ENCODE data around the gene MLPH.

Gene MLPH

GRCh38 chr2:237485844-237486243 lies 1.2 kb upstream of the MLPH start:
- DNase-seq (ENCODE audit: low spot score), result no peak
- Histone ChIP-seq H3K4me3 (peak overlapping the region; percentile 64), H3K27ac (no peak overlapping the region)
- no peak for TF ChIP-seq CTCF (IDR thresholded peaks at IDR 0.05)

- no peak for TF ChIP-seq CTCF (IDR thresholded peaks at IDR 0.05)
- DNase-seq (ENCODE audit: low spot score), result peak; percentile 66
- H3K4me3 ChIP-seq, result peak overlapping the region; percentile 64
- no peak overlapping the region for H3K27ac ChIP-seq
These were observed 675 bp upstream of the MLPH start for GRCh38 chr2:237486334-237486818.

DNA sequence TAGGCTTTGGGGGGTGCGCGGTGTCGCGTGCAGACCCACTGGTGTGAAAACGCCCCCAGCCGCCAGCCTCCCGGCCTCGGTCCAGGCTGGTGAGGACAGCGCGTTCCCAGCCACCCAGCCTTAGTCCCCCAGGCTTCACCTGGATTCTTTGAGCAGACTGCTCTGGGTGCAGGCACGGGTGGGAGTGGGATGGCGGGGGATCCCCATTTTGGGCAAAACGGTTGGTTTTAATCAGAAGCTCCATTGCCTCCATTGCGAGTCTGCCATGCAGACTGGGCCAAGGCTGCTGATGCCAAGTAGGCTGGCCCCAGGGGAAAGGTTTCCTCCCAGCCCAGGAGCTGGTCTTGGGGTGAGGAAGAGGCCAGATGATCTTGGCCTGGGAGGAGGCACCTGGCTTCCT lies 445 bp downstream of the MLPH start:
- TF ChIP-seq CTCF (IDR thresholded peaks at IDR 0.05), result no peak
- H3K4me3 ChIP-seq, result peak overlapping the region; percentile 64
- no peak overlapping the region for H3K27ac ChIP-seq
- DNase-seq (ENCODE audit: low spot score), result peak; percentile 56

DNA sequence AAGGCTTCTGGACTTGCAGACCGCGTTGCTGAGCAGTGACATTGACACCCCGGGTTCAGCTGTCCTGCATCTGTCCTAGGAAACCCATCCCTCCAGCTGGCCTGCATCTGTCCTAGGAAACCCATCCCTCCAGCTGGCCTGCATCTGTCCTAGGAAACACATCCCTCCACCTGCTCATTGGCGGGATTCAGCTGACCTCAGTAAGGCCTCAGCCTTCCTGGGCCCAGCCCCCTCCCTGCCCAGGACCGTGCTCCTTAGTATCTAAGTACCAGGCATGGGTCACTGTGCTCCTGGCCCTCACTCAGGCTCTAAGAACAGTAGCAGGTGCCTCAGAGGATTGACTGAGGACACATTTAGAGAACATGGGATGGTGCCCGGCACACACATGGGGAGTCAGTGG lies 1.2 kb downstream of the MLPH start:
- Histone ChIP-seq H3K27ac (no peak overlapping the region), H3K4me3 (no peak overlapping the region)
- DNase-seq (ENCODE audit: low spot score), result no peak
- no peak for TF ChIP-seq CTCF (IDR thresholded peaks at IDR 0.05)

DNA sequence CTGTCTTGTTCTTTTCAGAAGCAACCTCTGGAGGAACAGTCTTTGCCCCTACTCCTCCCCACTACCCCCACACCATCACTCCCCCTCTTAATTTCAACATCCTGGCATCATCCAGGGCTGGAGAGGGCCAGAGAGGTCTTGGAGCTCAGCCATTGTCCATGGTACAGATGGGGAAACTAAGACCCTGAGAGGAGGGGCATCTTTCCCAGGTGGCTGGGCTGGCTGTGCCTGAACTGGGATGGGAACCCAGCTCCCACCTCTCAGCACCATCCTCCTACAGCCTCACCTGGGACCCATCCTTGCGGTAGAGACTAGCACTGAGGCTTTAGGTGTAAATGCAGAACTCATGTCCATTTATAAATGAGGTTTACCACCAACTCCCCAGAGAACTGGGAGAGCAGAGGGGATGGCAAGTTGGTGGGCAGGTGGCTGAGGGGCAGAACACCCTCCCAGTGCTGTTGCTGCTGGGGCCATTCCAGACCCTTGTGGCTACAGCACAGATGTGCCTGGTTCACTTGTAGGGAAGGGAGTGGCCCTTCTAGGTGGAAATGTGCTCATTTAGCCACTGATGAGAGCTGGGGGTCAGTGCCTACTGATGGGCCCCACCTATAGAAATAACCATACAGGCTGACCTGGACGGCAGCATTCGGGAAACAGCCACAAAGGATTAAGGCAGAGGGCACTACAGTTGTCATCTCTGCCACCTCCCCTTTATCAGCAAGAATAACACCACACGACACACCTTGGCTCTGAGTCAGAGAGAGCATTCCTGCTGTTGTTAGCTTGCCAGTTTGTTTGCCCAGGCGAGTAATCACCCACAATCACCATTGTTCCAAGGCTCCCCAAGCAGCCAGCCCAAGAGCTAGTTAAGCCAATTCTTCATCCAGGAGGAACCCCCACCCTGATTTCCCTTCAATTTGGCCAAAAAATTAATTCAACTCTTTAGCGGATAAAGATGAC lies 2.1 kb downstream of the MLPH start:
- peak; percentile 64 for DNase-seq (ENCODE audit: low spot score)
- H3K27ac ChIP-seq, result no peak overlapping the region
- H3K4me3 ChIP-seq, result no peak overlapping the region
- no peak for TF ChIP-seq CTCF (IDR thresholded peaks at IDR 0.05)

DNA sequence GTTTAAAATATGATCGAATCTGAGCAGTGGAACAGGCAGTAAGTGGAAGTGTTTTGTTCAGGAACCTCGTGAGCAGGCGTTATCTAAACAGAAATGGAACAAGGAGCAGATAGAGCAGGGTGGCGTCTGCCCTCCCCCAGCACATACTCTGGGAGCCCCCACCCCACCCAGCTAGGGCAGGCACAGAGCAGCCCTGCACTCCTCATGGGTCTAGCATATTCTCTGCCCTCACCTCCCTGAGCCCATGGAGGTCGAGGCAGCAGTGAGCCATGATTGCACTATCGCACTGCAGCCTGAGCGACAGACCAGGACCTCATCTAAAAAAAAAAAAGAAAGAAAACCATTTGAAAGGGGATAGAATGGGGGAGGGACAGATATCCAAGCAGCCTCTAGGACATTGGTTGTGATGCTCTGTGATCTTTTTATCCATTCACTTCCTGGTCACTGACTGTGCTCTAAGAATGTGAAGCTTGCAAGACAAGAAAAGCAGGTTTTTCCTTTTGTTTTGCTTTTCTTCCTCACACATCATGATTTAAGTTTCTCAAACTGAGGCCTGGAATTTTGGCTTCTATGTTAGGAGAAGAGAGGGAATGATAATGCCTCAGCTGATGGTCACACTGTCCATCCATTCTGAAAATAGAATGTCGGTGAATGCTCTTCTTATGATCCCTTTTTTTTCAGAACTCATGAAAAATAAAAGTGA lies 3.1 kb downstream of the MLPH start:
- TF ChIP-seq CTCF (IDR thresholded peaks at IDR 0.05), result no peak
- Histone ChIP-seq H3K27ac (no peak overlapping the region), H3K4me3 (no peak overlapping the region)
- DNase-seq (ENCODE audit: low spot score), result peak; percentile 24

Measured in coronary artery (tissue), 2 donors.